ENCODE measurements around the gene AJAP1.

AJAP1 gene

DNA sequence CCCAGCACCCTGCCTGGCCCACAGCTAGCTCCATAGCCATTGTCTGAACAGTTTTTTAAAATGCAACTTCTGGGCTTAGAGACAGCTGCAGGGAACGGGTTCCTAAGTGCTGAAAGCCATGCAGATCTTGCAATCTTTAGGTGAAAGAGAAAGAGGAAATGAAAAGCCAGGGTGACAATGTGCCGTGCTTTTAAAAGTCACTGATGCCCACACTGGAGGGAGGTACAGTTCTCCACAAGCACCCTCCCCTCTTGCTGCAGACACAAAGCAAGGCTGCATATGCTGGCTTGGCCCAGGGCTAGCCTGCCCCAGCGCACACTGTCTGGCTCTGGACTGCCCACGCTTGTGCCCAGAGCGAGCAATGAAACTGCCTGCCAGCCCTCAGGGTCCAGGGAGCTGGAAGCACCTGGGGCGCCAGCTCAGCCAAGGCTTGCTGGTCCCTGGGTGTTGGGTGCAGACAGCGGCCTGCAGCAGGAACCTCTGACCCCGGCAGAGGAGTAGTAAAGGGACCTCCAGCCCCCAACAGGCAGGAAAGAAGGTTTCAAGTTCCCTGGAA is 70.4 kb downstream of the AJAP1 start:
- no peaks in the 10 kb centered on the region for H3K9me3 ChIP-seq (ENCODE audit: control insufficient read depth, insufficient read depth, low read length)
- no peak overlapping the region for H3K9ac ChIP-seq (ENCODE audit: low read depth, low read length)
- H3K4me1 ChIP-seq (ENCODE audit: insufficient read depth, low read length), result no peaks in the 10 kb centered on the region
- no peaks in the 10 kb centered on the region for H3K36me3 ChIP-seq (ENCODE audit: insufficient read depth, low read length)

DNA sequence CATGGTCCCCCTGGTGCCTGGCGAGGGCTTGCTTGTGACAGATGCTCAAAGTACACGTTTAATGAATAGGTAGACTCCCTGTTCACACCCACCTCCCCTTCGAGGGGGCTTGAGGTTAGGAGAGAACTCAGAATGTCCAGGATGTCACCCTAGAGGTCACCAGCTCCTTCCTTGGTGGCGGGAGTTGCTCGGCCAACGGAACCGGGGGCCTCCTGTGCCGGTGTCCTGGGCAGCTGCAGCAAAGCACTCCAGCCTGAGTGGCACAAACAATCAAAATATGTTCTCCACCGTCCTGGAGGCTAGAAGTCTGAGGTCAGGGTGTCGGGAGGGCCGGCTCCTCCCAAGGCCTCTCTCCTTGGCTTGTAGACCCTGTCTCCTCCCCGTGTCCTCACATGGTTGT is 71.0 kb downstream of the AJAP1 start:
- Histone ChIP-seq H3K9me3 (ENCODE audit: control insufficient read depth, insufficient read depth, low read length) (no peaks in the 10 kb centered on the region), H3K4me1 (ENCODE audit: insufficient read depth, low read length) (no peaks in the 10 kb centered on the region), H3K36me3 (ENCODE audit: insufficient read depth, low read length) (no peaks in the 10 kb centered on the region), H3K9ac (ENCODE audit: low read depth, low read length) (no peak overlapping the region)

GRCh38 chr1:4726620-4727341 is 72.4 kb downstream of the AJAP1 start:
- Histone ChIP-seq H3K36me3 (ENCODE audit: insufficient read depth, low read length) (no peaks in the 10 kb centered on the region), H3K9me3 (ENCODE audit: control insufficient read depth, insufficient read depth, low read length) (no peaks in the 10 kb centered on the region), H3K4me1 (ENCODE audit: insufficient read depth, low read length) (no peaks in the 10 kb centered on the region), H3K9ac (ENCODE audit: low read depth, low read length) (no peak overlapping the region)

DNA sequence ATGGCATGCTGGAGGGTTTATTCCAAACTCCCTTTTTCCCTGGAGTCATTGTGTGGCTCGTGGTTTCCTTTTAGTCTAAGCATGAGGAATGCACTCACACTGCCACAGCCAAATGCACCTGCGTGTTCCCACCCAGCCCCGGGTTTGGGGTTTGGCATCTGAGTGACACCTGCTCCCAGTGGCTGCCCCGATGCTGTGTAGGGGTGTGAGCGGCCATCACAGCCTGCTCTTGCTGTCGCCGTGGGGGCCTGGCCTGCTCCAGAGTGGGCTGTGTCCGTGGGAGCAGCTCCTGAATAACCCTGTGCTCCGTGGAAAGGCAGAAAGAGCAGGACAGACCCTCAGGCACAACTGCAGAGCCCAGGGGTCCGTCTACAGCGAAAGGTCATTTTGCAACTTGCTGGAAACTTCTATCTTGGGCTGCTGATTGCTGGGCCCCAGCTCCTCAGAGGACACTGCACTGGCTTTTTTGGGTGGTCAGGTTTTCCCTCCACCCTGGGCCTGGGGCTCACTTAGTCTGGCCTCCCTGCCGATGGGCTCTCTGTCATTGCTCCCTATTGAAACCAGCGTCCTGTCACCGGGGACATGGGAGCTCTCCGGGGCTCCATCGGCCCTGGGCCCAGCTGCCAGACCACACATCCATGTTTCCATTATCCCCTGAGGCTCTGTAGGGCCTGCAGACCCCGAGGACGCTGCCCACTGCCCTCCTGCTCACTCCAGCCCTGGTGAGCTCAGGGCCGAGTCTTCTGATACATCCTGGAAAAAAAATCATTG is 74.1 kb downstream of the AJAP1 start:
- no peaks in the 10 kb centered on the region for H3K4me1 ChIP-seq (ENCODE audit: insufficient read depth, low read length)
- H3K36me3 ChIP-seq (ENCODE audit: insufficient read depth, low read length), result no peaks in the 10 kb centered on the region
- H3K9ac ChIP-seq (ENCODE audit: low read depth, low read length), result no peak overlapping the region
- no peaks in the 10 kb centered on the region for H3K9me3 ChIP-seq (ENCODE audit: control insufficient read depth, insufficient read depth, low read length)

- no peak overlapping the region for H3K9ac ChIP-seq (ENCODE audit: low read depth, low read length)
- H3K9me3 ChIP-seq (ENCODE audit: control insufficient read depth, insufficient read depth, low read length), result no peaks in the 10 kb centered on the region
- no peaks in the 10 kb centered on the region for H3K36me3 ChIP-seq (ENCODE audit: insufficient read depth, low read length)
- no peaks in the 10 kb centered on the region for H3K4me1 ChIP-seq (ENCODE audit: insufficient read depth, low read length)
These were observed 74.7 kb downstream of the AJAP1 start for GRCh38 chr1:4729090-4729471.

- Histone ChIP-seq H3K9me3 (ENCODE audit: control insufficient read depth, insufficient read depth, low read length) (no peaks in the 10 kb centered on the region), H3K9ac (ENCODE audit: low read depth, low read length) (no peak overlapping the region), H3K4me1 (ENCODE audit: insufficient read depth, low read length) (no peaks in the 10 kb centered on the region), H3K36me3 (ENCODE audit: insufficient read depth, low read length) (no peaks in the 10 kb centered on the region)
These were observed 75.7 kb downstream of the AJAP1 start for GRCh38 chr1:4730078-4730477.

GRCh38 chr1:4733446-4734177 is 79.2 kb downstream of the AJAP1 start:
- Histone ChIP-seq H3K4me1 (ENCODE audit: insufficient read depth, low read length) (no peaks in the 10 kb centered on the region), H3K36me3 (ENCODE audit: insufficient read depth, low read length) (no peaks in the 10 kb centered on the region), H3K9ac (ENCODE audit: low read depth, low read length) (no peak overlapping the region), H3K9me3 (ENCODE audit: control insufficient read depth, insufficient read depth, low read length) (no peaks in the 10 kb centered on the region)

DNA sequence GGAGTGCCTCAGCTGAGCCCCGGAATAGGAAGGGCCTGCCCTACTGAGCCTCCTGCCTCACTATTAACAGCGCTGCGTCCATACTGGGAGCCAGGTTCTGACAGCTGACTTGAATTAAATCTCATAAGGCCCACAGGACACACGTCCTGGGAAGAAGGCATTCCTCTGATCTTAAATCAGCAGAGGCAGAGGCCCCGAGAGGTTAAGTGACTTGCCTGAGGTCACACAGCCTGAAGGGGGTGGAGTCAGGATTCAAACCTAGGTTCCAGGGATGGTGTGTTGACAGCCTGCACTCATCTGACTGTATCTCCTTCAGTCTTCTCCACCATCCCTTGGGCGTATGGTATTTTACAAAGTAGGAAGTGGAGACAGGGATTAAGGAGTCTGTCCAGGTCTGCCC is 79.8 kb downstream of the AJAP1 start:
- H3K9me3 ChIP-seq (ENCODE audit: control insufficient read depth, insufficient read depth, low read length), result no peaks in the 10 kb centered on the region

DNA sequence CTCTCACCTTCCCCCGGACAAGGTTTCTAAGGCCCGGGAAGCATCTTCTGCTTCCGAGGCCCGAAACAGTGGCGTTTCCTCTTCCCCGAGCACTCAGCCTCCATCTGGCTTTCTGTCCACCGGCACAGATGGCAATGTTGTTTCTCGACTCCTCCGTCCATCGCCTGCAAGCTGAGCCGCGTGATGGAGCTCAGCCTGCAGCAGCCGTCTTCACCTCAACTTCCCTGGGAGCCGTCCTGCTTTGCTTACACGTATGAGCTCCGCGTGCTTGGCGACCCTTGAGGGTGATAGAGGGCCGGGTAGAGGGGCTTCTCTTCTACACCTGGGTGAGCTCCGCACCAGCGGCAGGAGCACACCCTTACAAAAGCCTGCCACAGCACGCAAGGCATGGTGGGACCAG is 80.4 kb downstream of the AJAP1 start:
- H3K36me3 ChIP-seq (ENCODE audit: insufficient read depth, low read length), result no peaks in the 10 kb centered on the region
- no peaks in the 10 kb centered on the region for H3K9me3 ChIP-seq (ENCODE audit: control insufficient read depth, insufficient read depth, low read length)
- no peak overlapping the region for H3K9ac ChIP-seq (ENCODE audit: low read depth, low read length)
- no peaks in the 10 kb centered on the region for H3K4me1 ChIP-seq (ENCODE audit: insufficient read depth, low read length)

More for the DNA sequence above, 79.8 kb downstream of the AJAP1 start:
- Histone ChIP-seq H3K36me3 (ENCODE audit: insufficient read depth, low read length) (no peaks in the 10 kb centered on the region), H3K9ac (ENCODE audit: low read depth, low read length) (no peak overlapping the region), H3K4me1 (ENCODE audit: insufficient read depth, low read length) (no peaks in the 10 kb centered on the region)

DNA sequence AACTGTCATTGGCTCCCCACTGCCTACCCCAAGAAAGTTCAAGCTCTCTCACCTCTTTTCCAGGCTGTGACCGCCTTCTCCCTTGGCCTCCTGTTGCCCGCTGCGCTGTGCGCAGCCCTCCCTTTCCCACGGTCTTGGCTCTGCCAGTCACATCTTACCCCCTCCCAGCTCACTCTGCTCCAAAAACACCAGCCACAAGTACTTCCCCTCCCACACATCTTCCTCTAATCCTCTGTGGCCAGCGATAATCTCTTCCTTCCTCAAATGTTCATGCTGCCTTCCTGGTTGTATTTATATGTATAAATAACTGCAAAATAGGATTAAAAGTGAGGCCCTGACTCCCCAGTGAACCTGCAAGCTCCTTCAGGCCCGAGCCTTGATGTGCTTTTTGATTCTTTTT is 81.8 kb downstream of the AJAP1 start:
- Histone ChIP-seq H3K9me3 (ENCODE audit: control insufficient read depth, insufficient read depth, low read length) (no peaks in the 10 kb centered on the region), H3K9ac (ENCODE audit: low read depth, low read length) (no peak overlapping the region), H3K36me3 (ENCODE audit: insufficient read depth, low read length) (no peaks in the 10 kb centered on the region), H3K4me1 (ENCODE audit: insufficient read depth, low read length) (no peaks in the 10 kb centered on the region)

DNA sequence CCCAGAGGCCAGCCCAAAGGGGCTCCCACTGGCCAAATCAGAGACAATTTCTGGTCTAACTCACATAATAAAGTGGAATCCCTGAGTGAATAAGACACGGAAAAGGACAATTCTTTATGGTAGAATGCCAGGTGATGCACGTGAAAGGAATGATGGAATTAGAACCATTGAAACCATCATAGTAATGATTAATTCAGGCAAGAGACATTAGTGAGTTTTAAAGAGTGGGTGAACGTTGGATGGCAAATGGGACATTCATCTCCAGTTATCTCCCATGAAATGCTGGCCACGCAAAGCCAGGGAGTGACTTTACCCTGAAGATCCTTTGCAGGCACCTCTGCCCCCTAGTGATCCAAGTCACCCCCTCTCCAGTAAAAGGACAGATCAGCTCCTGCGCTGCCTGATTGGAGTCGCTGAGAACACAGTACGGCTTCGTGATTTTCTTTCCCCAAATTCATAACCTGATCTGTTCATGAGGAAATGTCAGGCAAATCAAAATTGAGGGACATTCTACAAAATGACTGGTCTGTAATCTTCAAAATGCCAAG is 87.5 kb downstream of the AJAP1 start:
- H3K9me3 ChIP-seq (ENCODE audit: control insufficient read depth, insufficient read depth, low read length), result no peaks in the 10 kb centered on the region
- no peaks in the 10 kb centered on the region for H3K36me3 ChIP-seq (ENCODE audit: insufficient read depth, low read length)
- H3K4me1 ChIP-seq (ENCODE audit: insufficient read depth, low read length), result no peaks in the 10 kb centered on the region

DNA sequence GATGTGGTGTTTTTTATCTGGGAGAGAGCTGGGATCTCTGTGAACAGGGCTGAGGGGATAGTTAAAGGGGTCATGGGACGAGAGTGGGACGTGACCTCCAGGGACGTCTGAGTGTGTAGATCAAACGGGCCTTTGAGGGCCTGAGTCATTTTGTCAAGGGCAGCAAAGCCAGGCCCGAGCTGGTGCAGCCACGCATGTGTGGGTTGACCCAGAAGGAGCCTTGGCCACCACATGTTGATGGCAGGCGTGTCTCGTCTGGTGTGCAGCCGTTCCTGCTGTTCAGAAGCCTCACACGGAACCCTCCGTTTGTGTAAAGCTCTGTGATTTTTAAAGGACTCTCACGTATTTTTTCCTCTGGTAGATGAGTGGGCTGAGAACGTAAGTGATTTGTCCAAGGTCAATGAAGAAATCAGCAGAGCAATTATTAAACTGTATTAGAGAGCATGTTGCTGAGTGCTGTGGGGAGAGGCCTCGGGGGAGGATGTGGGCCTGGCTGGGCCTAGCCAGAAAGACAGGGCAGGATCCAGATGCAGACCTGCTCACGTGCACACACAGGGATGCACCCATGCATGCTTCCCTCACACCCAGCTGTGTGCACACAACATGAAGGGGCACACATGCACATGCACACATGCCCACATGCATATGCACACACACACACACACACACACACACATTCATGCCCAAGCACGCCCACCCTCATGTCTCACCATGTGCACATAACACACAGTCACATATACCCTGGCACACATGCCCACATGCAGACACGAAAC is 89.8 kb downstream of the AJAP1 start:
- H3K36me3 ChIP-seq (ENCODE audit: insufficient read depth, low read length), result no peaks in the 10 kb centered on the region
- no peaks in the 10 kb centered on the region for H3K9me3 ChIP-seq (ENCODE audit: control insufficient read depth, insufficient read depth, low read length)
- no peak overlapping the region for H3K9ac ChIP-seq (ENCODE audit: low read depth, low read length)
- no peaks in the 10 kb centered on the region for H3K4me1 ChIP-seq (ENCODE audit: insufficient read depth, low read length)

More for the DNA sequence above, 87.5 kb downstream of the AJAP1 start:
- H3K9ac ChIP-seq (ENCODE audit: low read depth, low read length), result no peak overlapping the region

GRCh38 chr1:4745560-4745959 is 91.2 kb downstream of the AJAP1 start:
- Histone ChIP-seq H3K9ac (ENCODE audit: low read depth, low read length) (no peak overlapping the region), H3K4me1 (ENCODE audit: insufficient read depth, low read length) (no peaks in the 10 kb centered on the region), H3K9me3 (ENCODE audit: control insufficient read depth, insufficient read depth, low read length) (no peaks in the 10 kb centered on the region), H3K36me3 (ENCODE audit: insufficient read depth, low read length) (no peaks in the 10 kb centered on the region; the same call in 1 of the 2 replicates)

All from ES-I3 (cell line).